ENCODE data around the gene AK4. TPM values are rescaled to one million over a fixed set of nuclear protein-coding genes. Genes with fewer than 3 reads are reported as not detected.

Gene AK4
- total and polyA plus RNA-seq, 2 of the 4 experiments (the other 2 are of a cell fraction) = 12.4 to 30.3 TPM

DNA sequence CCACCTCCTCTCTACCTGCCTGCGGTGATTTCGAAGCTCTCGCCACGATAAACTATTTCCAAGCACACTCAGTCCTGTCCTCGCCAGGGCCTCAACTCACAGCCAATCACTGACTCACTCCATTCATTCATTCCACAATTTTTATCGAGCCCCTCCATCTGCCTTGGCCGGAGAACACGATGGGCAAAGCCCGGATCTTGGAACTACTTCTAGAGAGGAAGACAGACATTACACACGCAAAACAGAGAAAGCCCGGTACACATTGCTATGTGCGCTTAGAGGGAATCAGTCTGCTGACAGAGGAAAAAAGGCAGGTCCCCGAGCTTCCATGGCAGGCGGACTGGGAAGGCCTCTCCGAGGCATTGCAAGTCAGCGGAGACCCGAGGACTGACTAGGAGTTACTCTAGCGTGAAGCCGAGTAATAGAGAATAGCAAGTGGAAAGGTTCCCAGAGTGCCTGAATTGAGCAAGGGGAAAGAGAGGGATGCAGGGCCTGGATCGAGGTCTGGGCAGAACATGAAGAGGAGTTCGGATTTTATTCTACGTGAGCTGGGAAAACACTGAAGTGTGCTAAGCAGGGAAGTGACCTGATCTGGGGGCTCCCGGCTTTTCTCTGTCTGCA lies 107.1 kb downstream of the AK4 start:
- no peak overlapping the region for H3K9ac ChIP-seq (ENCODE audit: low read depth, low read length)
- H3K27ac ChIP-seq (ENCODE audit: insufficient read depth, low read length) = no peak overlapping the region
- H2BK15ac ChIP-seq (ENCODE audit: low read depth, low read length) = no peak overlapping the region
- no peak overlapping the region for H2BK5ac ChIP-seq (ENCODE audit: low read depth, low read length, poor library complexity, severe bottlenecking)
- no peak overlapping the region for H2BK120ac ChIP-seq (ENCODE audit: low read depth, low read length)
- no peaks in the 10 kb centered on the region; the same call in 1 of the 2 replicates for H3K9me1 ChIP-seq (ENCODE audit: insufficient read depth, low read length)
- WGBS, 2 experiments (ENCODE audit: extremely low coverage in 2 of 2, insufficient read length in 1 of 2) = 13% methylated on average over 13 of the region's 23 CpGs; no CpG with 5 or more reads in 1 of the 2 experiments
- DNase-seq (no peak), ATAC-seq (ENCODE audit: low read depth) (no peak)
- H3K23ac ChIP-seq (ENCODE audit: low read depth, low read length) = no peak overlapping the region
- no peak overlapping the region for H2AK9ac ChIP-seq (replicated peaks; ENCODE audit: low read depth, low read length, poor library complexity)
- H3K4me3 ChIP-seq (ENCODE audit: insufficient read depth, low read depth, low read length) = peak overlapping the region; percentile 55; the same call in 1 of the 2 replicates
- no peaks in the 10 kb centered on the region; the same call in 1 of the 2 replicates for H3K4me1 ChIP-seq (ENCODE audit: control insufficient read depth, insufficient read depth, low read length)
- in situ Hi-C loops (cut with MboI; ENCODE audit: low sequenced_read_pairs) (no loop called here), dilution Hi-C loops (cut with HindIII; ENCODE audit: low sequenced_read_pairs, unreplicated experiment) (no loop called here), intact Hi-C loops (cut with micrococcal nuclease) (no loop called here)
- peak overlapping the region; percentile 89 for H2AFZ ChIP-seq (replicated peaks; ENCODE audit: low read length, poor library complexity)
- H3K18ac ChIP-seq (ENCODE audit: low read depth, low read length) = no peak overlapping the region
- no peaks in the 10 kb centered on the region for H3K79me1 ChIP-seq (ENCODE audit: low read depth in 1 of 2, low read length in 2 of 2)
- no peak overlapping the region for H3K14ac ChIP-seq (replicated peaks; ENCODE audit: low read depth, low read length)
- H3K36me3 ChIP-seq (ENCODE audit: control insufficient read depth, insufficient read depth, low read length) = no peaks in the 10 kb centered on the region
- H4K8ac ChIP-seq (ENCODE audit: low read depth in 2 of 2, low read length in 2 of 2) = no peak overlapping the region
- no peaks in the 10 kb centered on the region for H3K9me3 ChIP-seq (ENCODE audit: control insufficient read depth, insufficient read depth, low read length)
- no TSS peak for BruUV-seq (replicated peaks)
- no peak overlapping the region for H3K4ac ChIP-seq (ENCODE audit: low read depth, low read length)
- no peaks in the 10 kb centered on the region for H4K20me1 ChIP-seq (ENCODE audit: insufficient read depth, low read length)
- H3K27me3 ChIP-seq (ENCODE audit: control insufficient read depth, insufficient read depth, low read length) = peaks cover 23% of the 10 kb centered on the region
- peak overlapping the region; percentile 71 for H3K4me2 ChIP-seq (ENCODE audit: low read depth, low read length)
- H2BK20ac ChIP-seq (ENCODE audit: low read depth, low read length) = no peak overlapping the region
- no peak for TF ChIP-seq RFX5 (IDR thresholded peaks at IDR 0.05; ENCODE audit: low read depth, low read length)
- TF ChIP-seq, protein P1, sequence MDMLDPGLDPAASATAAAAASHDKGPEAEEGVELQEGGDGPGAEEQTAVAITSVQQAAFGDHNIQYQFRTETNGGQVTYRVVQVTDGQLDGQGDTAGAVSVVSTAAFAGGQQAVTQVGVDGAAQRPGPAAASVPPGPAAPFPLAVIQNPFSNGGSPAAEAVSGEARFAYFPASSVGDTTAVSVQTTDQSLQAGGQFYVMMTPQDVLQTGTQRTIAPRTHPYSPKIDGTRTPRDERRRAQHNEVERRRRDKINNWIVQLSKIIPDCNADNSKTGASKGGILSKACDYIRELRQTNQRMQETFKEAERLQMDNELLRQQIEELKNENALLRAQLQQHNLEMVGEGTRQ (IDR thresholded peaks at IDR 0.05; ENCODE audit: low read depth, low read length) = no peak
- no peak for TF ChIP-seq CEBPB (IDR thresholded peaks at IDR 0.05; ENCODE audit: low read depth, low read length)
- TF ChIP-seq MAZ (IDR thresholded peaks at IDR 0.05; ENCODE audit: borderline replicate concordance, low read depth, low read length) = no peak
- TF ChIP-seq FOS (IDR thresholded peaks at IDR 0.05; ENCODE audit: low read depth, low read length) = no peak
- no peak for TF ChIP-seq SMC3 (IDR thresholded peaks at IDR 0.05; ENCODE audit: low read depth, low read length)
- TF ChIP-seq BHLHE40 (IDR thresholded peaks at IDR 0.05; ENCODE audit: low read depth, low read length) = no peak
- no peak for TF ChIP-seq RAD21 (IDR thresholded peaks at IDR 0.05; ENCODE audit: low read length)
- TF ChIP-seq CHD1 (IDR thresholded peaks at IDR 0.05; ENCODE audit: low read depth, low read length) = no peak
- TF ChIP-seq MXI1 (IDR thresholded peaks at IDR 0.05; ENCODE audit: borderline replicate concordance, low read depth, low read length) = no peak
- no peak for TF ChIP-seq MAFK (IDR thresholded peaks at IDR 0.05; ENCODE audit: low read depth, low read length)
- TF ChIP-seq ELK1 (IDR thresholded peaks at IDR 0.05; ENCODE audit: borderline replicate concordance, low read depth, low read length) = no peak
- TF ChIP-seq CTCF (conservative IDR thresholded peaks at IDR 0.05; ENCODE audit: low read depth, low read length) = no peak
- no peak for TF ChIP-seq NFE2L2 (IDR thresholded peaks at IDR 0.05; ENCODE audit: low read depth, low read length)
- no peak for TF ChIP-seq POLR2A (IDR thresholded peaks at IDR 0.05; ENCODE audit: low read depth, low read length)
- TF ChIP-seq RCOR1 (IDR thresholded peaks at IDR 0.05; ENCODE audit: insufficient replicate concordance, low read length) = no peak
- no peak overlapping the region for H4K91ac ChIP-seq (ENCODE audit: insufficient read depth, low read depth, low read length)
- ChIA-PET POLR2A (ENCODE audit: unreplicated experiment) (no interaction called here), CTCF (interaction anchor here (1.6 to 1.7 kb wide), 2 partner anchors 19 to 433 kb away, joined by 3 to 7 read pairs; no protein-coding TSS in a partner anchor)
- H3K56ac ChIP-seq (ENCODE audit: extremely low read depth, insufficient read depth, low read length) = no peak overlapping the region
- H4K5ac ChIP-seq (ENCODE audit: low read depth, low read length) = no peak overlapping the region
- no peak overlapping the region for H2AK5ac ChIP-seq (ENCODE audit: low read depth, low read length)

Measured in IMR-90 (cell line).